HEK293 (cell line): ENCODE results near the gene ADAMTS13.

Experiments
- CTCF ChIP-seq: fragments of 450-650 bp; formaldehyde crosslinking; IDR thresholded peaks from 2 replicates; pipeline ENCODE4 v1.5.1; 2016; ENCODE audit warnings: missing biosample characterization, missing genetic modification characterization
- KLF9 ChIP-seq: fragments of 450-650 bp; formaldehyde crosslinking; IDR thresholded peaks from 2 replicates; pipeline ENCODE4 v1.5.1; 2016; ENCODE audit warnings: missing biosample characterization, missing genetic modification characterization, low read depth
- MEIS1 ChIP-seq: sonication (generic); formaldehyde crosslinking; IDR thresholded peaks from 2 replicates; pipeline ENCODE4 v1.8.1; 2022; ENCODE audit warnings: missing genetic modification reagents, mild to moderate bottlenecking, borderline replicate concordance
- TCF7L2 ChIP-seq: IDR thresholded peaks from 2 replicates; pipeline ENCODE4 v1.6.1; 2011; ENCODE audit warnings: low read depth, mild to moderate bottlenecking, inconsistent platforms, low read length, moderate library complexity, borderline replicate concordance
- ZBTB21 ChIP-seq: fragments of 450-650 bp; formaldehyde crosslinking; IDR thresholded peaks from 2 replicates; pipeline ENCODE4 v1.5.1; 2017; ENCODE audit warnings: missing biosample characterization, missing genetic modification characterization
- ZBTB7A ChIP-seq: fragments of 450-650 bp; formaldehyde crosslinking; IDR thresholded peaks from 2 replicates; pipeline ENCODE4 v1.5.1; 2016; ENCODE audit warnings: low read depth, missing biosample characterization, missing genetic modification characterization
- ZNF23 ChIP-seq: fragments of 450-650 bp; formaldehyde crosslinking; IDR thresholded peaks from 2 replicates; pipeline ENCODE4 v1.5.1; 2016; ENCODE audit warnings: missing biosample characterization, missing genetic modification characterization, borderline replicate concordance
- ZNF280C ChIP-seq: fragments of 450-650 bp; formaldehyde crosslinking; IDR thresholded peaks from 2 replicates; pipeline ENCODE4 v1.5.1; 2016; ENCODE audit warnings: missing biosample characterization, missing genetic modification characterization
- ZNF473 ChIP-seq: fragments of 450-650 bp; formaldehyde crosslinking; IDR thresholded peaks from 2 replicates; pipeline ENCODE4 v1.5.1; 2017; ENCODE audit warnings: missing biosample characterization, missing genetic modification characterization
- ZNF626 ChIP-seq: fragments of 450-650 bp; sonication (Bioruptor Pico); formaldehyde crosslinking; IDR thresholded peaks from 2 replicates; pipeline ENCODE4 v1.5.1; 2018; ENCODE audit warnings: missing biosample characterization, missing genetic modification characterization, inconsistent platforms
- TF ChIP-seq, protein P1 (sequence below): sonication (generic); formaldehyde crosslinking; IDR thresholded peaks from 2 replicates; pipeline ENCODE4 v1.8.1; 2022; ENCODE audit warnings: mild to moderate bottlenecking, moderate library complexity, missing genetic modification reagents
- TF ChIP-seq, protein P2 (sequence below): fragments of 450-650 bp; formaldehyde crosslinking; IDR thresholded peaks from 2 replicates; pipeline ENCODE4 v1.5.1; 2016; ENCODE audit warnings: missing biosample characterization, missing genetic modification characterization
- TF ChIP-seq, protein P3 (sequence below): fragments of 450-650 bp; formaldehyde crosslinking; IDR thresholded peaks from 2 replicates; pipeline ENCODE4 v1.5.1; 2017; ENCODE audit warnings: missing biosample characterization, missing genetic modification characterization

GRCh38 chr9:133429641-133430161 is 7.5 kb downstream of the ADAMTS13 start:
- no peak for TF ChIP-seq ZNF280C
- TF ChIP-seq ZNF626 (tag by site-specific recombination) = no peak
- no peak for TF ChIP-seq CTCF
- TF ChIP-seq ZBTB21 (tag by site-specific recombination) = no peak
- no peak for TF ChIP-seq TCF7L2
- TF ChIP-seq, protein P1, sequence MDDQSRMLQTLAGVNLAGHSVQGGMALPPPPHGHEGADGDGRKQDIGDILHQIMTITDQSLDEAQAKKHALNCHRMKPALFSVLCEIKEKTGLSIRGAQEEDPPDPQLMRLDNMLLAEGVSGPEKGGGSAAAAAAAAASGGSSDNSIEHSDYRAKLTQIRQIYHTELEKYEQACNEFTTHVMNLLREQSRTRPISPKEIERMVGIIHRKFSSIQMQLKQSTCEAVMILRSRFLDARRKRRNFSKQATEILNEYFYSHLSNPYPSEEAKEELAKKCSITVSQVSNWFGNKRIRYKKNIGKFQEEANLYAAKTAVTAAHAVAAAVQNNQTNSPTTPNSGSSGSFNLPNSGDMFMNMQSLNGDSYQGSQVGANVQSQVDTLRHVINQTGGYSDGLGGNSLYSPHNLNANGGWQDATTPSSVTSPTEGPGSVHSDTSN (CRISPR knock-in tag) = no peak
- TF ChIP-seq, protein P2, sequence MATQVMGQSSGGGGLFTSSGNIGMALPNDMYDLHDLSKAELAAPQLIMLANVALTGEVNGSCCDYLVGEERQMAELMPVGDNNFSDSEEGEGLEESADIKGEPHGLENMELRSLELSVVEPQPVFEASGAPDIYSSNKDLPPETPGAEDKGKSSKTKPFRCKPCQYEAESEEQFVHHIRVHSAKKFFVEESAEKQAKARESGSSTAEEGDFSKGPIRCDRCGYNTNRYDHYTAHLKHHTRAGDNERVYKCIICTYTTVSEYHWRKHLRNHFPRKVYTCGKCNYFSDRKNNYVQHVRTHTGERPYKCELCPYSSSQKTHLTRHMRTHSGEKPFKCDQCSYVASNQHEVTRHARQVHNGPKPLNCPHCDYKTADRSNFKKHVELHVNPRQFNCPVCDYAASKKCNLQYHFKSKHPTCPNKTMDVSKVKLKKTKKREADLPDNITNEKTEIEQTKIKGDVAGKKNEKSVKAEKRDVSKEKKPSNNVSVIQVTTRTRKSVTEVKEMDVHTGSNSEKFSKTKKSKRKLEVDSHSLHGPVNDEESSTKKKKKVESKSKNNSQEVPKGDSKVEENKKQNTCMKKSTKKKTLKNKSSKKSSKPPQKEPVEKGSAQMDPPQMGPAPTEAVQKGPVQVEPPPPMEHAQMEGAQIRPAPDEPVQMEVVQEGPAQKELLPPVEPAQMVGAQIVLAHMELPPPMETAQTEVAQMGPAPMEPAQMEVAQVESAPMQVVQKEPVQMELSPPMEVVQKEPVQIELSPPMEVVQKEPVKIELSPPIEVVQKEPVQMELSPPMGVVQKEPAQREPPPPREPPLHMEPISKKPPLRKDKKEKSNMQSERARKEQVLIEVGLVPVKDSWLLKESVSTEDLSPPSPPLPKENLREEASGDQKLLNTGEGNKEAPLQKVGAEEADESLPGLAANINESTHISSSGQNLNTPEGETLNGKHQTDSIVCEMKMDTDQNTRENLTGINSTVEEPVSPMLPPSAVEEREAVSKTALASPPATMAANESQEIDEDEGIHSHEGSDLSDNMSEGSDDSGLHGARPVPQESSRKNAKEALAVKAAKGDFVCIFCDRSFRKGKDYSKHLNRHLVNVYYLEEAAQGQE (tag by site-specific recombination) = no peak
- TF ChIP-seq KLF9 = no peak
- no peak for TF ChIP-seq ZBTB7A (tag by site-specific recombination)
- TF ChIP-seq, protein P3, sequence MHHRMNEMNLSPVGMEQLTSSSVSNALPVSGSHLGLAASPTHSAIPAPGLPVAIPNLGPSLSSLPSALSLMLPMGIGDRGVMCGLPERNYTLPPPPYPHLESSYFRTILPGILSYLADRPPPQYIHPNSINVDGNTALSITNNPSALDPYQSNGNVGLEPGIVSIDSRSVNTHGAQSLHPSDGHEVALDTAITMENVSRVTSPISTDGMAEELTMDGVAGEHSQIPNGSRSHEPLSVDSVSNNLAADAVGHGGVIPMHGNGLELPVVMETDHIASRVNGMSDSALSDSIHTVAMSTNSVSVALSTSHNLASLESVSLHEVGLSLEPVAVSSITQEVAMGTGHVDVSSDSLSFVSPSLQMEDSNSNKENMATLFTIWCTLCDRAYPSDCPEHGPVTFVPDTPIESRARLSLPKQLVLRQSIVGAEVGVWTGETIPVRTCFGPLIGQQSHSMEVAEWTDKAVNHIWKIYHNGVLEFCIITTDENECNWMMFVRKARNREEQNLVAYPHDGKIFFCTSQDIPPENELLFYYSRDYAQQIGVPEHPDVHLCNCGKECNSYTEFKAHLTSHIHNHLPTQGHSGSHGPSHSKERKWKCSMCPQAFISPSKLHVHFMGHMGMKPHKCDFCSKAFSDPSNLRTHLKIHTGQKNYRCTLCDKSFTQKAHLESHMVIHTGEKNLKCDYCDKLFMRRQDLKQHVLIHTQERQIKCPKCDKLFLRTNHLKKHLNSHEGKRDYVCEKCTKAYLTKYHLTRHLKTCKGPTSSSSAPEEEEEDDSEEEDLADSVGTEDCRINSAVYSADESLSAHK (tag by site-specific recombination) = no peak
- no peak for TF ChIP-seq MEIS1 (CRISPR knock-in tag)
- no peak for TF ChIP-seq ZNF473 (tag by site-specific recombination)
- TF ChIP-seq ZNF23 (tag by site-specific recombination) = no peak
